Measurements from ENCODE around the gene NAA40.

NAA40 gene

DNA sequence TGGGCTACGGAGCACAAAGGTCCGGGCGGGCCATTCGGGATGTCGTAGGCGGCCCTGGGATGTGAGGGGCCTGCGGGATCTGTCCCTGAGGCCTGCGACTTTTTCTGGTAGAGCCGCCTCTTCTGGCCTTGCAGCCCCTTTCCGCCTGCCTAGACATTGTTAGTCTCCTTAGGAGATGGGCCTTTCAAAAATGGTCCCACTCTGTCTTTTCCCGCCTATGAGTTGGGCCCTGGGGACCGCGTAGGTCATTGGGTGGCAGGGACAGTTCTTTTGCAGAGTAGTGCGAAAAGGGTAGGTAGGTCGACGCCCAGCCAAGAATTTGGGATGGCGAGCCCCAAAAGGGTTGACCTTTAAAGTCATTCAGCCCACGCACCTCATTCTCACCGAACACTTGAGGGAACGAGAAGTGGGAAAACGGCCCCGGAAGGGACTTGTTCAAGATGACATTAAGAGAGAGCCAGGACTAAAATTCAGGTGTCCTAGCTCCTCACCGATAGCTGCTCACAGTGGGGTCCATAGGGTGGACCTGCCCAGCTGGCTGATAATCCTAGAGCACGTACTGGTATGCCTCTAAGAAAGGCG lies 48.2 kb downstream of the NAA40 start:
- DNase-seq (ENCODE audit: low read depth in 2 of 2): no peak

DNA sequence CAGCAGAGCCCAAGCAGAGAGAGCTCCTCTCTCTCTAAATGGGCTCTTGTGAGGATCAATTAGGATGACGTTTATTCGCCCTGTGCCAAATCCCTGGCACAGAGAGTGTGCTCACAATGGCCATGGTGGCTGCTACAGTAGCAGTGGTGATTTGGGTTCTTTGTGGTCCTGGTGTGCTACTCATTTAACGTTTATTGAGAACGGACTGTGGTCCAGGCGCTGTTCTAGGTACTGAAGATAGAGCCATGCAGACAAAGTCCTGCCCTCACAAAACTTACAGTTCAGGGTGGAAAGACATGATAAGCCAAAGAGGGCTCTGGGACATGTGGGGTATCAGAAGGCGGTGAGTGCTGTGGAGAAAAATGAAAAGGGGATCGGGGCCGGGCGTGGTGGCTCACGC lies 52.8 kb downstream of the NAA40 start:
- no peak for DNase-seq (ENCODE audit: low read depth in 2 of 2)

DNA sequence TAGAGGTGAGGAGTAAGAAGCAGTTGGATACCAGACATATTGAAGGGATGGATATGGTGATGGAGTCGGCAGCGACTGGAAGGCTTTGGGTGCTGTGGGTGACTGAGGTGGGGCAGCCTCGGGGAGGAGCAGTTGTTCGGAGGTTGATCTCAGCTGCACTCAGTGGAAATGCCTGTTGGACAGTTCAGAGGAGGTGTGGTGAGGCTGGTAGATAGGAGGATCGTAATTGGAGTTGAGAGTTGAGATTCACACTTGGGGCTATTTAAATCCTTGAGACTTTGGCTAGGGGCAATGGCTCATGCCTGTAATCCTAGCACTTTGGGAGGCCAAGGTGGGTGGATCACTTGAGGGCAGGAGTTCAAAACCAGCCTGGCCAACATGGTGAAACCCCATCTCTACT lies 54.3 kb downstream of the NAA40 start:
- no peak for DNase-seq (ENCODE audit: low read depth in 2 of 2)

DNA sequence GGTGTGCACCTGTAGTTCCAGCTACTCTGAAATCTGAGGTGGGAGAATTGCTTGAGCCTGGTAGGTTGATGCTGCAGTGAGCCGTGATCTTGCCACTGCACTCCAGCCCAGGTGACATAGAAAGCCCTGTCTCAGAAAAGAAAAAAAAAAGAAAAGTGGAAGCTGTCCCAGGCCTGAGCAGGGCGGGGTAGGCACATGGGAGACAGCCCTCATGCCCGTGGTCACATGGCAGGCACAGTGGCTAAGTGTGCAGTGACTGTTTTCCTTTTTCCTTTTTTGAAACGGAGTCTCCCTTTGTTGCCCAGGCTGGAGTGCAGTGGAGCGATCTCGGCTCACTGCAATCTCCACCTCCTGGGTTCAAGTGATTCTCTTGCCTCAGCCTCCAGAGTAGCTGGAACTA lies 55.2 kb downstream of the NAA40 start:
- no peak for DNase-seq (ENCODE audit: low read depth in 2 of 2)

DNA sequence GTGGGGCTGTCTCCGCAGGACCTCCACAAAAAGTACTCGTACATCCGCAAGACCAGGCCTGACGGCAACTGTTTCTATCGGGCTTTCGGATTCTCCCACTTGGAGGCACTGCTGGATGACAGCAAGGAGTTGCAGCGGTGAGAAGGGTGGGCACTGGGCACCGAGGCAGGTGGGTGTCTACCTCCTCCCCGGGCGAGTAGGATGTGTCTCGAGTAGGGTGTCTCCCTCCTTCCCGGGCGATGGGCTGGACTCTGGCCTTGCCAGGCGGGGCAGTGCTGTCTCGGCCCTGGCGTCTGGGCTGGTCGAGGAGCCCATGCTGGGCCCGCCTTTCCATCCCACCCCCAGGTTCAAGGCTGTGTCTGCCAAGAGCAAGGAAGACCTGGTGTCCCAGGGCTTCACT lies 57.7 kb downstream of the NAA40 start:
- no peak for DNase-seq (ENCODE audit: low read depth in 2 of 2)

DNA sequence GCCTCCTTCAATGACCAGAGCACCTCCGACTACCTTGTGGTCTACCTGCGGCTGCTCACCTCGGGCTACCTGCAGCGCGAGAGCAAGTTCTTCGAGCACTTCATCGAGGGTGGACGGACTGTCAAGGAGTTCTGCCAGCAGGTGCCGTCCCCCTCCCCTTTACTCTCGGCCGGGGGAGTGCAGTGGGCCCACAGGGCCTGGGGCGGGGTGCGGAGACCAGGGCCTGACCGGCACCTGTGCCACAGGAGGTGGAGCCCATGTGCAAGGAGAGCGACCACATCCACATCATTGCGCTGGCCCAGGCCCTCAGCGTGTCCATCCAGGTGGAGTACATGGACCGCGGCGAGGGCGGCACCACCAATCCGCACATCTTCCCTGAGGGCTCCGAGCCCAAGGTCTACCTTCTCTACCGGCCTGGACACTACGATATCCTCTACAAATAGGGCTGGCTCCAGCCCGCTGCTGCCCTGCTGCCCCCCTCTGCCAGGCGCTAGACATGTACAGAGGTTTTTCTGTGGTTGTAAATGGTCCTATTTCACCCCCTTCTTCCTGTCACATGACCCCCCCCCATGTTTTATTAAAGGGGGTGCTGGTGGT lies 58.4 kb downstream of the NAA40 start:
- no peak for DNase-seq (ENCODE audit: low read depth in 2 of 2)

DNA sequence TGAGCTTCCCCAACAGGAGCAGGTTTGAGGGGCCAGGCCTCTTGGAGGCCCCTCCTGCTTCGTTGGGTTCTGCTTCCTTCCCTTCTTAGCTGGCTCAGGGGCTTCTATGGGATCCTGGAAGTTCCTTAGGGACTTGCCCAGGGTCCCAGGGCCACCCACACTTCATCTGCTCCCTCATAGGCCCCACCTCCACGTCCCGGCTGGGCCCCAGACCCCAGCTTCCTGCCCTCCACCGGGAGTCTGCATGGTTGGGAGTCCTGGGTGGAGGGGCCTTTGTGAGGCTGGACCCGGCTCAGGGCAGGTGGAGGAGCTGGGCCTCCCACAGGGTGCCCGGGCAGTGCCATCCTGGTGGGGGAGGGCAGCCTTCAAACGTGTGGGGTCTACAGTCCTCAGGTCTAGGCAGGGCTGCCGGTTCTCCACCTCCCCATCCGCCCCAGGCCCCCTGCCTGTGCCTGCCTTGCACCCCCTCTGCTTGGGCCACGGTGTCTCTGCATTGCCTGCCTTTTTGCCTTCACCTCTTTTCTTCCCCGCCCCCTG lies 59.1 kb downstream of the NAA40 start:
- no peak for DNase-seq (ENCODE audit: low read depth in 2 of 2)

DNA sequence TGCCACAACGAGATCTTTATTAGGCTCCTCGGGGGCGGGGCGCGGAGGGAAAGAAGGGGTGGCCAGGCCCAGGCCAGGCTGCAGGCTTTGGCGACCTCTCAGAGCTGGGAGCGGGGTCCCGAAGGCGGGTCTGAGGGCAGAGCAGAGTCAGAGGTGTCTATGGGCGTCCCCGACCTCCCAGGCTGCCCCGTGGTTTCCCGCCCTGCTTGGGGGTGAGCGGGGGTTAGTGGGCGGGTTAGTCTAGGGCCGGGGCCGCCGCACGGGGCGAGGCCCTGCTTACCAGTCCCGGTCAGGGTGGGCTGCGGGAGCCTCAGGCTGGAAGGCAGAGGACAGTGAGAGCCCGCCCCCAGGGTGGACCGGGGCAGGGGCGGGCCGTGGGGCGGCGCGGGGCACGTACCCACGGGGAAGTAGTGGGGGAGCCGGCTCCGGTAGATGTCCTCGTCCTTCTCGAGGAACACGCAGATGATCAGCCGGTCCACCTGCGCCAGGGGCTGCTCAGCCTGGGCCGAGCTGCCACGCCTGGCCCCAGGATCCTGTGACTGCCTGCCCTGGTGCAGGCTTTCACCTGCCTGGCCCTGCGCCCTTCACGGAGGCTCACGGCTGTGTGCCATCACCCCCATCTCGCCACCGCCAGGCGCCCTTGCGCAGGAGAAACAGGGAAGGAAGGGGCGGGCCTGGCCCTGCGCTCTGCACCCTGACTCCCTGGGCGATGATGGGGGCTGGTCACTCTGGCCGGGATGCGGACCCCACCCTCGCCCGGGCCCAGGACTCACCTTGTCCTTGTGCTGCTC lies 60.0 kb downstream of the NAA40 start:
- no peak for DNase-seq (ENCODE audit: low read depth in 2 of 2)

DNA sequence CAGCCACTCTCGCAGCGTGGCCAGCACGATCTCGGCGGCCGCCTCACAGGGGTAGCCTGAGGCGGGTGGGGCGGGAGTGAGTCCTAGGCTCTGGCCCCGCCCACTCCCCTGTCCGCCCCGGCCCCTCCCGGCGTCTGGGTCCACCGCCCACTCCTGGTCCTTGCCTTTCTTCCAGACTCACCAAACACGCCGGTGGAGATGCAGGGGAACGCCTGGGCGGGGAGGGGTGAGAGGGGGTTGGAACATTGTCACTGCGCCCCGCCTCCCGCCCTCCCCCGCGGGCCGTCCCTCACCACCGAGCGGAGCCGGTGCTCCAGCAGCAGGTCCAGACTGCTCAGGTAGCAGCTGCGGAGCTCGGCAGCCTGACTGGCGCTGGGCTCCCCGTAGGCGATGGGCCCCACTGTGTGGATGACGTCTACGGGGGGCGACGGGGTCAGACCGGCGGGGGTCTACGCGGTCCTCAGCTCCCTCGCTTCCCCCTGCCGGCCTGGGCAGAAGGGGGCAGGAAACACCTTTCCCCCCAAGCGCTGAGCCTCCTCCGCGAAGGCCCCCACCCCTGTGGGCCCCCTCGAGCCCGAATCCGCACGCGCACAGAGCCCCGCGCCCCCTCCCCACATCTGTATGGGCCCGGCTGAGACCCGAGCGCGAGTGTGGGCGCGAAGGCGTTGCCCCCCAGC lies 60.7 kb downstream of the NAA40 start:
- no peak for DNase-seq (ENCODE audit: low read depth in 2 of 2)

DNA sequence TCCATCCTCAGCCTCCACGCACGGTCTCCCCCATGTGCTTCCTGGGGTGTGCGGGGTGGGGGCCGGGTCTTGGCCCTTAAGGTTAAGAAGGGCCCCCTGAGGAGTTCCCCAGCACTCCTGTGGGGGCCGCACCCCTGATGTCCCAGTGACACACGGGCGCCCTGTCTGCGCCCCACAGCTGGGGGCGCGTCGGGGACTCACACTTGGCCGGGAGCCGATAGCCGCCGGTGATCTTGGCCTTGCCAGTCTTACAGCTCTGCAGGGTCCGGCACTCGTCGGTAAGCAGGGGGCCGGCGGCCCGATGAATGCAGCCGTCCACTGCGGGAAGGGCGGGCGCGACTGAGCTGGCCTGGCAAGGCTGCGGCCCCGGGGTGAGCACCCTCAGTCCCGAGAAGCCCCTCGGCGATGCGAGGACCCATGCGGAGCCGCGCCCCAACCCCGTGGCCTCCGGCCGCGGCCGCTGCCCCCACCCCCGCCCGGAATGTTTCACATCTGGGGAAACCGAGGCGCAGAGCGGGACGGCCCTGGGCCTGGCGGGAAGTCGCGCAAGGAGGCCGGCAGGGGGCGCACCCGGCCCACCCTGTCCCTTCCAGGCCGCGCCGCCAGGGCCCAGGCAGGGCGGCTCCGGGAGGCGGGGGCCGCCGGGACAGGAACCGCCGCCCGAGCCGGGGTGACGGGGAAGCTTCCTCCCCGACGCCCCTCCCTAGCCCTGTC lies 61.4 kb downstream of the NAA40 start:
- DNase-seq (ENCODE audit: low read depth in 2 of 2): peak in 1 of 2 experiments; percentile 31

DNA sequence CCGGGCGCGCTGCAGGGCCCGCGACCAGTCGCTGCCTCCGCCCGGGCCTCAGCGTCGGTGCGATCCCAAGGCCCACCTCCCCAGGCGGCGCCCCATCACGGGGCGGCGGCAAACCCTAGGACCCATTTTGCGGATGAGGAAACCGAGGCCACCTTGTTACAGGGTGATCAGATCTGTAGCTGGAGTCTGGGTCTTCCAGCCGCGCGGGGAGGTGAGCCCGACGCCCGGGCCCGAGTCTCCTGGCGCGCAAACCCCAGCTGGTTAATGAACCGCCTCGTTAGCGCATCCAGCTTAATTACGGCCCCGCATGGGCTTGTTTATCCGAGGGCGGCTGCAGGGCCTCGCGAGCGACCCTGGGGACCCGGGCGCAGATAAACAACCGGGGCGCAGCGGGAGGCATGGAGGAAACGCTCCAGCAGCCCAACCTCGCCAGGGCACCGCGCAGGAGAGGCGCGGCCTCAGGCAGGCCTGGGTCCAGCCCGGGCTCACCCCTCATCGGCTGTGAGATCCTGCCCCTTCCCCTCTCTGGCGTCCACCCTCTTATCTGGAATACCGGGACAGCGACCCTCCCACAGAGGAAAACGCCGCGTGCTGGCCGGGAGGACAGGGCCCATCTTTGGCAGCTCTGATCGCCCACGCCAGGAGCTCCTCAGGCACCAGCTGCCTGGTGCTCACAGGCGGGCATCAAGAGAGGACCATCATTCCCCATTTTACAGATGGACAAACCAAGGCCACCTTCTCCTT lies 62.1 kb downstream of the NAA40 start:
- DNase-seq (ENCODE audit: low read depth in 2 of 2): no peak

DNA sequence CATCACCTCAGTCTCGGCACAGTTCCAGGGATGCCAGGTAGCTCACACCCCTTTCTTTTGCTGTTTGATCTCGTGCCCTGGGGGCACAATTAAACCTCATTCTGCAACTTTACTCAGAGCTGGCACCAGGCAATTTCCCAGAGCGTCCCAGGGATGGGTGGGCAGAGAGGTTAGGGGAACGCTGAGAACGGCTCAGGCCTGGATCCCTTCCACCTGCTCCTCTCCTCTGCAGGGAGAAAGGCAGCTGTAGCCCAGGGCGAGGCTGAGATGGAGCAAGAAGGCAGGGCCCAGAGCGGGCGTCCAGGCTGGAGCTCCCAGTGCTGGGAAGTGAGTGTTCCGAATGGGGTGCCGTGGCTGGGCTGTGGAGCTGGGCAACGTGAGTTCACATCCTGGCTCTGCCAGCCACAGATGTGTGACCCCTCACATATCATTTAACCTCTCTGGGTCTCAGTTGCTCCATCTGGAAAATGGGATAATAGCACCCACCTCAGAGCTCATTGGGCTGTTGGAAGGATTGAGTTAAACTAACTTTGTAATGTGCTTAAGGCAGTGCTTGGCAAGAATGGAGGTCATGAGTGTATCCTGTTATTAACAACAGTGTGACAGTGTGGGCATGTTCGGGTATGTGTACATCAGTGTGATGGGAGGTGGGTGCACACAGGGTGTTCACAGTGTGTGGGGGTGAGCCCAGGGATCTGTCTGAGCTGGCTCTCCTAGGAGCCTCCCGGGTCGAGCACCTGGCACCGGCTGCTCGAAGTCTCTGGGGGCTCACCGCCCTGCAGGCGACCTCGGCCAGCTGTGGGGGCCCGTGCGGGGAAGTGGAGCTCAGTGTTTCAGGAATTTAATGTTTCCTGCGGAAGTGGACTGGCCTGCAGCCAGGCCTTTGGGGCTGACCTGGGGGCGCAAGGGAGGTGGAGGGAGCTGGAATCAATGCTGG lies 63.0 kb downstream of the NAA40 start:
- no peak for DNase-seq (ENCODE audit: low read depth in 2 of 2)

DNA sequence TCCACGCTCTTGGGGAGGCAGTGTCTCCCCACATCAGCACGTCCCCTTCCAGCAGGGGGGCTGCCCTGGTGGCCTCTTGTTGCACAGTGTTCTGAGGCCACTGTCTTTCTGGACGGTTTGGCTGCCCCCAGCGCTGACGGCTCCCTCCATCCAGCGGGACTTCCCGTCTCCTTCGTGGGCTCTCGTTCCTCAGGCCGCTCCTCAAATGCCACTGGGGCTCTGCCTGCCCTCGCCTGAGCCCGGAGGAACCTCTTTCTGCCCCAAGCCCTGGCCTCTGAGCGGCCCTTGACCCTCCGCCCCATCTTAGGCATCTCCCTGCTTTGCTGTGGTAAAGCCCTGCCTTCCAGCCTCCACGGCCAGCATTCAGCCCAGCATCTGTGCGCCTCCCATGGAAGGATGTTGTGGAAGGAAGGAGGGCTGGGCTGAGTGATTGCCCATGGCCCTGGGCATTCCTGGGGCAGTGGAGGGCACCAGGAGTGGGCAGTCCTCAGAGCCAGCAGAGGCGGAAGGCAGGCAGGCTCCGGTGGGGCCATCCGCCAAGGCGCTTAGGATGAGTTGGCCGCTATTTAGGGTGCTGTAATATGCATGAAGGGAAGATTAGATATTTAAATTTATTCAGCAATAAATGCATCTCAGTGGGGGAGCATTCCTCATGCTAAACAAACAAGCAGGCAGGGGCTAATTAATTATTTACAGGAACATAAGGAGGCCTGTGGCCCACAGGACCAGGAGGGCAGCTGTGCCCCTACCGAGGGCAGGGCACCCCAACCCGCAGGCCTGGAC lies 65.2 kb downstream of the NAA40 start:
- DNase-seq (ENCODE audit: low read depth in 2 of 2): no peak

DNA sequence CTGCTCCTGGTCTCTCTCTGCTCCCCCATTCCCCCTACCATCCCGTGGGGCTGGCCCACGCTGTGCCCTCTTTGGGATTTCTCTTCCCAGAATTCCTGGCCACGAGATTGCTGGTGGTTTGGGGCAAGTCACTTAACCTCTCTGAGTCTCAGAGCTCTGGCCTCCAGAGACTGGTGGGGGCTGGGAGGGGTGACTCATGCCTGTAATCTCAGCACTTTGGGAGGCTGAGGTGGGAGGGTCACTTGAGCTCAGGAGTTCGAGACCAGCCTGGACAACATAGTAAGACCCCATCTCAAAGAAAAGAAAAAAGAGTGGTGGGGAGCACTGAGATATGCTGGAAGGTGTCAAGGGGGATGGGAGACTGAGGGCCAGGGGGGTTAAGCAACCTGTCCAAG lies 65.8 kb downstream of the NAA40 start:
- DNase-seq (ENCODE audit: low read depth in 2 of 2): no peak

DNA sequence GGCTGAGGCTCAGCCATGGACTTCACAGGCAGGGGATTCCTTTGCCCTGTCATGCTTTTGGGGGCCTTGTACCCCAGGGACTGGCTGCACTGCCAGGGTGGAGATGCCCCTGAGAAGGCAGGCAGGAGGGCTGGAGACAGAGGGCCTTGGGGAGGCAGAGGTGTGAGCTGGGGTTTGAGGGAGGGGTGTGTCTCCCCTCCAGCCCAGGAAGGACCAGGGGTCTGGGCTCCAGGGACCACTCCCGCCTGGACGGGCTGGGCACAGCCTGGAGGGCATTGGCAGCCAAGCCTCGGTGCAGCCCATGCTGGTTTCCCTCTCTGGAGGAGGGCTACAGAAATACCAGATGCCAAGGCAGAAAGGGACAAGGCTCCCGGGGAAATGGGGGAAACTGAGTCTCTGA lies 66.9 kb downstream of the NAA40 start:
- no peak for DNase-seq (ENCODE audit: low read depth in 2 of 2)

DNA sequence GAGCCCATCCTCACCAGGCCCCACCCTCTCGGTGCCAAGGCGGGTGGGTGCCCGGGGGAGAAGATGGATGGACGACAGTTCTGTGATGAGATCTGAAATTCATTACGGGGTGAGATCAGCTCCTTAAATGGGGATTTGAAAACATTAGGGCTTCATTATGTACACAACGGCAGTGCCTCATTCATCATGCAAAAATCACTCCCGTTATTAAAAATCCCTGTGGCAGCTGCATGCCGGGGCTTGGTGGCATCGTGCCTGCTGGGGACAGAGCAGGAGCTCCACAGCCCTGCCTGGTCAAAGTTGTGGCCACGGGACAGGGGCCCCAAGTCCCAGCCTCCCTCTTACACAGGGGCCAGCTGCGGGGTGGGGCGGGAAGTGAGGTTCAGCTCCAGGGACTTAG lies 67.6 kb downstream of the NAA40 start:
- no peak for DNase-seq (ENCODE audit: low read depth in 2 of 2)
